MM.1S (cell line): ENCODE results near the gene LRMDA.

Source experiments
- DNase-seq: peaks from one replicate; pipeline ENCODE4 v3.0.0-alpha.2; 2015
- H2AFZ ChIP-seq: fragments of 300-600 bp; sonication (generic); 2 replicates; pipeline ENCODE4 v1.6.0; 2016; ENCODE audit warnings: antibody characterized with exemption, low read length
- H3F3A ChIP-seq: fragments of 300-600 bp; sonication (generic); 2 replicates; pipeline ENCODE4 v1.6.1; 2016; ENCODE audit warnings: mild to moderate bottlenecking, antibody characterized with exemption, low read length, moderate library complexity, mixed read lengths; ENCODE audit not compliant: insufficient read depth
- H3K27ac ChIP-seq: fragments of 300-600 bp; sonication (generic); 2 replicates; pipeline ENCODE4 v1.5.1; 2016; ENCODE audit warnings: mild to moderate bottlenecking, low read length
- H3K27me3 ChIP-seq: fragments of 300-600 bp; sonication (generic); replicated peaks from 2 replicates; pipeline ENCODE4 v1.6.0; 2016; ENCODE audit warnings: low read length; ENCODE audit not compliant: insufficient read depth
- H3K36me3 ChIP-seq: fragments of 300-600 bp; sonication (generic); replicated peaks from 2 replicates; pipeline ENCODE4 v1.6.1; 2016; ENCODE audit warnings: mild to moderate bottlenecking, low read length, mixed read lengths; ENCODE audit not compliant: insufficient read depth
- H3K4me1 ChIP-seq: fragments of 300-600 bp; sonication (generic); 2 replicates; pipeline ENCODE4 v1.6.1; 2016; ENCODE audit warnings: low read length, mixed read lengths
- H3K4me2 ChIP-seq: fragments of 300-600 bp; sonication (generic); 2 replicates; pipeline ENCODE4 v1.6.0; 2016; ENCODE audit warnings: low read depth, low read length
- H3K4me3 ChIP-seq: fragments of 300-600 bp; sonication (generic); 2 replicates; pipeline ENCODE4 v1.5.1; 2016; ENCODE audit warnings: low read length, mixed read lengths
- H3K79me2 ChIP-seq: fragments of 300-600 bp; sonication (generic); 2 replicates; pipeline ENCODE4 v1.6.1; 2016; ENCODE audit warnings: mixed run types, low read length, mixed read lengths
- H3K9ac ChIP-seq: fragments of 300-600 bp; sonication (generic); 2 replicates; pipeline ENCODE4 v1.6.1; 2016; ENCODE audit warnings: low read length, mixed read lengths
- H3K9me2 ChIP-seq: fragments of 300-600 bp; sonication (generic); replicated peaks from 2 replicates; pipeline ENCODE4 v1.6.1; 2016; ENCODE audit warnings: mild to moderate bottlenecking, low read length, mixed read lengths; ENCODE audit not compliant: insufficient read depth
- H3K9me3 ChIP-seq: fragments of 300-600 bp; sonication (generic); replicated peaks from 2 replicates; pipeline ENCODE4 v1.6.1; 2016; ENCODE audit warnings: mild to moderate bottlenecking, low read length, mixed read lengths; ENCODE audit not compliant: insufficient read depth
- H4K20me1 ChIP-seq: fragments of 300-600 bp; sonication (generic); 2 replicates; pipeline ENCODE4 v1.6.1; 2016; ENCODE audit warnings: mild to moderate bottlenecking, low read length, moderate library complexity, mixed read lengths; ENCODE audit not compliant: insufficient read depth
- CTCF ChIP-seq: fragments of 300-600 bp; sonication (generic); IDR thresholded peaks from 2 replicates; pipeline ENCODE4 v1.5.1; 2016; ENCODE audit warnings: antibody characterized with exemption, low read length, mixed read lengths
- EZH2 ChIP-seq: fragments of 300-600 bp; sonication (generic); optimal IDR thresholded peaks from 2 replicates; pipeline ENCODE3; 2017; ENCODE audit warnings: low read depth, mild to moderate bottlenecking, antibody characterized with exemption, low read length, mixed read lengths
- EZH2phosphoT487 ChIP-seq: fragments of 300-600 bp; sonication (generic); IDR thresholded peaks from 2 replicates; pipeline ENCODE4 v1.6.1; 2018; ENCODE audit warnings: antibody characterized with exemption, low read length

The LRMDA gene

GRCh38 chr10:76315240-76315639, 883.8 kb downstream of the LRMDA start:
- Histone ChIP-seq H3K9me2 (no peaks in the 10 kb centered on the region), H3F3A (no peaks in the 10 kb centered on the region), H2AFZ (no peak overlapping the region), H3K79me2 (no peaks in the 10 kb centered on the region), H3K27ac (no peak overlapping the region), H3K36me3 (no peaks in the 10 kb centered on the region), H3K27me3 (no peaks in the 10 kb centered on the region), H3K4me2 (no peak overlapping the region), H3K9ac (no peak overlapping the region), H3K4me3 (no peak overlapping the region), H3K9me3 (no peaks in the 10 kb centered on the region), H4K20me1 (no peaks in the 10 kb centered on the region), H3K4me1 (no peaks in the 10 kb centered on the region)
- DNase-seq = no peak
- TF ChIP-seq EZH2phosphoT487 (no peak), CTCF (no peak), EZH2 (no peak)

- no peaks in the 10 kb centered on the region for H4K20me1 ChIP-seq
- H3F3A ChIP-seq = no peaks in the 10 kb centered on the region
- no peak overlapping the region for H3K9ac ChIP-seq
- no peaks in the 10 kb centered on the region for H3K4me1 ChIP-seq
- DNase-seq = no peak
- H2AFZ ChIP-seq = no peak overlapping the region
- H3K4me3 ChIP-seq = no peak overlapping the region
- no peak overlapping the region for H3K27ac ChIP-seq
- no peak for TF ChIP-seq CTCF
- no peak for TF ChIP-seq EZH2
- no peak for TF ChIP-seq EZH2phosphoT487
- H3K9me2 ChIP-seq = no peaks in the 10 kb centered on the region; the same call in 1 of the 2 replicates
- H3K4me2 ChIP-seq = no peak overlapping the region
- no peaks in the 10 kb centered on the region for H3K36me3 ChIP-seq
- no peaks in the 10 kb centered on the region for H3K79me2 ChIP-seq
- H3K27me3 ChIP-seq = no peaks in the 10 kb centered on the region
- no peaks in the 10 kb centered on the region for H3K9me3 ChIP-seq
Measured at GRCh38 chr10:76316234-76316633, 884.8 kb downstream of the LRMDA start.

GRCh38 chr10:76317078-76317477, 885.7 kb downstream of the LRMDA start:
- TF ChIP-seq EZH2phosphoT487 = no peak

GRCh38 chr10:76318211-76318610, 886.8 kb downstream of the LRMDA start:
- H3F3A ChIP-seq = no peaks in the 10 kb centered on the region
- H4K20me1 ChIP-seq = no peaks in the 10 kb centered on the region
- H3K79me2 ChIP-seq = no peaks in the 10 kb centered on the region
- H3K36me3 ChIP-seq = no peaks in the 10 kb centered on the region
- H3K4me1 ChIP-seq = no peaks in the 10 kb centered on the region
- no peak overlapping the region for H3K27ac ChIP-seq
- H2AFZ ChIP-seq = no peak overlapping the region
- no peak for DNase-seq
- H3K4me2 ChIP-seq = no peak overlapping the region
- H3K4me3 ChIP-seq = no peak overlapping the region
- no peak for TF ChIP-seq CTCF
- TF ChIP-seq EZH2 = no peak
- TF ChIP-seq EZH2phosphoT487 = no peak
- no peaks in the 10 kb centered on the region; the same call in 1 of the 2 replicates for H3K9me2 ChIP-seq
- no peaks in the 10 kb centered on the region for H3K9me3 ChIP-seq
- no peaks in the 10 kb centered on the region for H3K27me3 ChIP-seq
- no peak overlapping the region for H3K9ac ChIP-seq

More at GRCh38 chr10:76317078-76317477, 885.7 kb downstream of the LRMDA start:
- Histone ChIP-seq H3K9me3 (no peaks in the 10 kb centered on the region), H3K4me3 (no peak overlapping the region), H3K9ac (no peak overlapping the region), H3K4me1 (no peaks in the 10 kb centered on the region), H4K20me1 (no peaks in the 10 kb centered on the region), H3K79me2 (no peaks in the 10 kb centered on the region), H3K27me3 (no peaks in the 10 kb centered on the region), H2AFZ (no peak overlapping the region), H3K4me2 (no peak overlapping the region), H3K27ac (no peak overlapping the region), H3K9me2 (no peaks in the 10 kb centered on the region; the same call in 1 of the 2 replicates), H3K36me3 (no peaks in the 10 kb centered on the region), H3F3A (no peaks in the 10 kb centered on the region)
- DNase-seq = no peak
